Kidney epithelial cell (primary cell): Measurements from ENCODE around the gene TMEM45B. TPM values are rescaled to one million over a fixed set of nuclear protein-coding genes. Genes with fewer than 3 reads are reported as not detected.
"Not testable (repeated sequence)": the region's sequence is repeated elsewhere in the genome, so short reads cannot be mapped to it uniquely, and the experiment has no call there.

Source experiments
- DNase-seq: peaks from one replicate; pipeline ENCODE4 v3.0.0-alpha.2; 2010; ENCODE audit warnings: low read depth
- H3K27me3 ChIP-seq: 2 replicates; pipeline ENCODE4 v1.6.0; 2011; ENCODE audit warnings: low read length; ENCODE audit not compliant: control insufficient read depth, insufficient read depth
- H3K36me3 ChIP-seq: 2 replicates; pipeline ENCODE4 v1.5.1; 2011; ENCODE audit warnings: low read length; ENCODE audit not compliant: control insufficient read depth, insufficient read depth
- H3K4me3 ChIP-seq: 2 replicates; pipeline ENCODE4 v1.5.1; 2011; ENCODE audit warnings: low read depth, mild to moderate bottlenecking, control low read depth, low read length
- CTCF ChIP-seq: IDR thresholded peaks from 2 replicates; pipeline ENCODE4 v1.5.1; 2011; ENCODE audit warnings: mild to moderate bottlenecking, moderate library complexity, low read length, control low read depth, inconsistent platforms; ENCODE audit not compliant: insufficient read depth, poor library complexity, severe bottlenecking
- total RNA-seq: library from RNA; depleted of rRNA; stranded (reverse); fragments of >200 nt; gene quantifications from 2 replicates; pipeline ENCODE4 v1.2.3, GENCODE V29; 2015

Gene TMEM45B
- total RNA-seq, 1 donor from 2014 or later = 2.8 TPM

- Histone ChIP-seq H3K27me3 (peaks cover 7% of the 10 kb centered on the region), H3K4me3 (no peak overlapping the region), H3K36me3 (no peaks in the 10 kb centered on the region)
- DNase-seq = no peak
- TF ChIP-seq CTCF = no peak
Observed at GRCh38 chr11:129817534-129818051, 1.9 kb downstream of the TMEM45B start.

- not testable (repeated sequence) for H3K36me3 ChIP-seq, DNase-seq, H3K27me3 ChIP-seq, H3K4me3 ChIP-seq
Observed at GRCh38 chr11:129818236-129818635, 2.6 kb downstream of the TMEM45B start.

GRCh38 chr11:129819237-129819636 lies 3.6 kb downstream of the TMEM45B start:
- DNase-seq = no peak
- Histone ChIP-seq H3K36me3 (no peaks in the 10 kb centered on the region), H3K27me3 (peaks cover 7% of the 10 kb centered on the region), H3K4me3 (no peak overlapping the region)
- TF ChIP-seq CTCF = no peak

- H3K4me3 ChIP-seq, DNase-seq: not testable (repeated sequence)
Observed at GRCh38 chr11:129820228-129820627, 4.6 kb downstream of the TMEM45B start.

GRCh38 chr11:129823281-129823680 lies 7.6 kb downstream of the TMEM45B start:
- not testable (repeated sequence) for H3K36me3 ChIP-seq, H3K27me3 ChIP-seq, H3K4me3 ChIP-seq, DNase-seq

More at GRCh38 chr11:129820228-129820627, 4.6 kb downstream of the TMEM45B start:
- not testable (repeated sequence) for H3K27me3 ChIP-seq, H3K36me3 ChIP-seq

- H3K4me3 ChIP-seq, H3K27me3 ChIP-seq, H3K36me3 ChIP-seq, DNase-seq: not testable (repeated sequence)
Observed at GRCh38 chr11:129823799-129824198, 8.2 kb downstream of the TMEM45B start.

- no peak for TF ChIP-seq CTCF
- Histone ChIP-seq H3K4me3 (no peak overlapping the region), H3K27me3 (no peaks in the 10 kb centered on the region), H3K36me3 (no peaks in the 10 kb centered on the region)
- DNase-seq = no peak
Observed at GRCh38 chr11:129825380-129825779, 9.7 kb downstream of the TMEM45B start.

- H3K27me3 ChIP-seq = no peaks in the 10 kb centered on the region
- no peak overlapping the region for H3K4me3 ChIP-seq
- peak; percentile 28 for DNase-seq
Observed at GRCh38 chr11:129828301-129828836, 12.7 kb downstream of the TMEM45B start.

GRCh38 chr11:129829497-129829896 lies 13.8 kb downstream of the TMEM45B start:
- DNase-seq, H3K36me3 ChIP-seq, H3K27me3 ChIP-seq, H3K4me3 ChIP-seq: not testable (repeated sequence)

More at GRCh38 chr11:129828301-129828836, 12.7 kb downstream of the TMEM45B start:
- TF ChIP-seq CTCF = no peak
- no peaks in the 10 kb centered on the region for H3K36me3 ChIP-seq

GRCh38 chr11:129831227-129831626 lies 15.6 kb downstream of the TMEM45B start:
- DNase-seq, H3K4me3 ChIP-seq, H3K27me3 ChIP-seq: not testable (repeated sequence)

GRCh38 chr11:129833260-129833659 lies 17.6 kb downstream of the TMEM45B start:
- not testable (repeated sequence) for DNase-seq, H3K27me3 ChIP-seq, H3K36me3 ChIP-seq, H3K4me3 ChIP-seq

More at GRCh38 chr11:129831227-129831626, 15.6 kb downstream of the TMEM45B start:
- H3K36me3 ChIP-seq = not testable (repeated sequence)
